ENCODE data around the gene SYNJ2BP.

SYNJ2BP gene

DNA sequence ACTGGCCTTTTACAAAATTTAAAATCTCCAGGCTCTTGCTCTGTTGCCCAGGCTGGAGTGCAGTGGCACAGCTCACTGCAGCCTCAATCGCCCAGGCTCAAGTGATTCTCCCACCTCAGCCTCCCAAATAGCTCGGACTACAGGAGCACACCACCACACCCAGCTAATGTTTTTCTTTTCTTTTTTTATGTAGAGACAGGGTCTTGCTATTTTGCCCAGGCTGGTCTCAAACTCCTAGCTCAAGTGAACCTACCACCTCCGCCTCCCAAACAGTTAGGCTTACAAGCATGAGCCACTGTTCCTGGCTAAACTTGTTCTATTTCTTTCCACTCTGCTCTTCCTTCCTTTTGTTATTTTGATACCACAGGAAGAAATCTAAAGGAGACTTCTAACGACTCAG is 15.2 kb downstream of the SYNJ2BP start:
- no peak for DNase-seq (ENCODE audit: low read depth)
- TF ChIP-seq, protein P1, sequence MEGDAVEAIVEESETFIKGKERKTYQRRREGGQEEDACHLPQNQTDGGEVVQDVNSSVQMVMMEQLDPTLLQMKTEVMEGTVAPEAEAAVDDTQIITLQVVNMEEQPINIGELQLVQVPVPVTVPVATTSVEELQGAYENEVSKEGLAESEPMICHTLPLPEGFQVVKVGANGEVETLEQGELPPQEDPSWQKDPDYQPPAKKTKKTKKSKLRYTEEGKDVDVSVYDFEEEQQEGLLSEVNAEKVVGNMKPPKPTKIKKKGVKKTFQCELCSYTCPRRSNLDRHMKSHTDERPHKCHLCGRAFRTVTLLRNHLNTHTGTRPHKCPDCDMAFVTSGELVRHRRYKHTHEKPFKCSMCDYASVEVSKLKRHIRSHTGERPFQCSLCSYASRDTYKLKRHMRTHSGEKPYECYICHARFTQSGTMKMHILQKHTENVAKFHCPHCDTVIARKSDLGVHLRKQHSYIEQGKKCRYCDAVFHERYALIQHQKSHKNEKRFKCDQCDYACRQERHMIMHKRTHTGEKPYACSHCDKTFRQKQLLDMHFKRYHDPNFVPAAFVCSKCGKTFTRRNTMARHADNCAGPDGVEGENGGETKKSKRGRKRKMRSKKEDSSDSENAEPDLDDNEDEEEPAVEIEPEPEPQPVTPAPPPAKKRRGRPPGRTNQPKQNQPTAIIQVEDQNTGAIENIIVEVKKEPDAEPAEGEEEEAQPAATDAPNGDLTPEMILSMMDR (conservative IDR thresholded peaks at IDR 0.05; ENCODE audit: low read depth, low read length), result no peak
- H3K4me3 ChIP-seq (ENCODE audit: low read depth, low read length), result no peak overlapping the region

DNA sequence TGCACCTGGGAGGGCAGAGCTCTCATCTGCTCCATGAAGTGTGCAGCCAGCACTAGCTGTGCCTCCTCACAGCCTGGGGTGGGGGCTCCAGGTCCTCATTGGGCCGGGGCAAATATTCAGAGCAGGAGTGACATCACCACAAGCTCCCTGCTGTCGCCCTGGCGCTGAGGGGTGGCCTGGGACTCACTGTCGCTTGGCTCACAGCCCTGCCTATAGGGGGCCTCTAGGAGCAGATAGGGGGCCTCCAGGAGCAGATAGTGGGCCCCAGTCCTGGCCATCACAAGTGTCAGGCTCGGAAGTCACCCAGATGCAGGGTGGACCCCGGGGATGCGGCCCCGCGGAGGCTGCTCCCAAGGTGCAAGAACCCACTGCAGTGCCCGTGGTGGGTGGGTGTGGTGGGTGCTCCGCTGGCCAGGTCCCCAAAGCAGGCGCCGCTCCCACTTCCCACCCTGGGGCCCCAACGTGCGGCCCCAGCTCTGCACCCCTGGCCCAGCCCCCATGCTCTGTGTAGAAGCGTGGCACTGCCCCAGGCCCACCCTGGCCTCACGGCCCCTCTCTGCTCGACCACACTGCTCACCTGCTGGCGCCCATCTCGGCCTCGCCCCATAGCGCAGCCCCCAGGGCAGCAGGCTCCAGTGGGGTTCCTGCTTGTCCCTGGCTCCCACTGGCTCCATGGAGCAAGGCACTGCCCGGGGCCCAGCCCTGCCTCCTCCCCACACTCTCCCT is 18.0 kb downstream of the SYNJ2BP start:
- TF ChIP-seq, protein P1 (conservative IDR thresholded peaks at IDR 0.05; ENCODE audit: low read depth, low read length), result no peak
- no peak for DNase-seq (ENCODE audit: low read depth)
- H3K4me3 ChIP-seq (ENCODE audit: low read depth, low read length), result no peak overlapping the region

DNA sequence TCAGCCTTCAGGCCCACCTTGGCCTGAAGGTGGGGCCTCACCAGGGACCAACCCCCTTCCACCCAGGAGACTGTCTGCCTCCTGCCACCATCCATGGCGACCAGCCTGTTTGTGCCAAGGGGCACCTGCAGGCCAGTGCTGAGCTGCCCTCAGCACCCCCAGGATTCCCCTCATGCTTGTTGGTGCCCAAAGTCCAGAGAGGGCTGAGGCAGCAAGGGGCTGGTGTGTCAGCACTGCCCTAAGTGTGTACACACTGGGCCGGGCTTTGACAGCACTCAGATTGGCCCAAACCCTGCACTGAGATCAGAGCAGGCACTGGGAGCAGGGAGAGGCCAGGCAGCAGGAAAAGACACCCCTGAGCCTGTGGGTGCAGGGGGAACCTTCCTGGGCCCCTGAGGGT is 18.6 kb downstream of the SYNJ2BP start:
- H3K4me3 ChIP-seq (ENCODE audit: low read depth, low read length), result no peak overlapping the region
- no peak for DNase-seq (ENCODE audit: low read depth)
- TF ChIP-seq, protein P1 (conservative IDR thresholded peaks at IDR 0.05; ENCODE audit: low read depth, low read length), result no peak

DNA sequence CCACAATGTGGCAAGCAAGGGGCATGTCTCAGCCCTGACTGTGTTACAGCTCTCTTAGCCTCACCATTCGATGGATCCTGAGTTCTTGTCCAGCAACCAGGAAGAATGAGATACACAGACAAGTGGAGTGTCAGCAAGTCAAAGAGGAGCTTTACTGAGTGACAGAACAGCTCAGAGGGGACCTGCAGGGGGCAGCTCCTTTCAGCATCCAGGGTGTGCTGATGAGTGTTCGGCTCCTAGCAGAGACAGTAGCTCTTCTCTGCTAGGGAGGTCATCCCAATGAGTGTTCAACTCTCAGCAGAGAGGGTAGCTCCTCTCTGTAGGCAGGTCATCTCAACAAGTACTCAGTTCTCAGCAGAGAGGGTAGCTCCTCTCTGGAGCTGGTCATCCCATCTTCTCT is 19.1 kb downstream of the SYNJ2BP start:
- H3K4me3 ChIP-seq (ENCODE audit: low read depth, low read length), result no peak overlapping the region
- TF ChIP-seq, protein P1 (conservative IDR thresholded peaks at IDR 0.05; ENCODE audit: low read depth, low read length), result no peak
- DNase-seq (ENCODE audit: low read depth), result no peak

DNA sequence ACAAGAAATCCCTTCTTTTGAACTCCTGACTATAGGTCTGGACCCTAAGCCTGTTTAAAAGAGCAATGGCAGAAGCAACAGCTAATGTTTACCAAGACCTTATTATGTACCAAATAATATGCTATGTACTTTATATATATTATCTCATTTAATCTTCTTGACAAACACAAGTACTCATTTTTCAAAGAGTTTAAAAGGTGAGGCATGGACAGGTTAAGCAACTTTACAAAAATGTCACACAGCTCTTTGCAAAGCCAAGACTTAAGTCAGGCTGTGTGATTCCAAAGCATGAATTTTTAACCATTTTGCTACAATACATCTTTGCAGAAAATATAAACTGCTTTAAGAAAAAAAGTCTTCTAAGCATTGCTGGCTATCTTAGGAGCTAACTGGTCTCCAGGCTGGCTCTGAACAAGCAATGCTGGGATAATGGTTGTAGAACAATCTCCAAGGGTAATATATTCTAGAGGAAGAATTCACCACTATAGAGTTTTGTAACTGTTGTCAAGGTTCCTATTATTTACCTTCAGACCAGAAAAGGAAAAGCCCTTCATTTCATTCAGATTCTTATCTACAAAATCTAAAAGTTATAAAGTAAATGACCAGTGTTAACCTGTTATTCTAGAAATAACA is 22.1 kb downstream of the SYNJ2BP start:
- DNase-seq (ENCODE audit: low read depth), result no peak
- H3K4me3 ChIP-seq (ENCODE audit: low read depth, low read length), result no peak overlapping the region
- TF ChIP-seq, protein P1 (conservative IDR thresholded peaks at IDR 0.05; ENCODE audit: low read depth, low read length), result no peak

DNA sequence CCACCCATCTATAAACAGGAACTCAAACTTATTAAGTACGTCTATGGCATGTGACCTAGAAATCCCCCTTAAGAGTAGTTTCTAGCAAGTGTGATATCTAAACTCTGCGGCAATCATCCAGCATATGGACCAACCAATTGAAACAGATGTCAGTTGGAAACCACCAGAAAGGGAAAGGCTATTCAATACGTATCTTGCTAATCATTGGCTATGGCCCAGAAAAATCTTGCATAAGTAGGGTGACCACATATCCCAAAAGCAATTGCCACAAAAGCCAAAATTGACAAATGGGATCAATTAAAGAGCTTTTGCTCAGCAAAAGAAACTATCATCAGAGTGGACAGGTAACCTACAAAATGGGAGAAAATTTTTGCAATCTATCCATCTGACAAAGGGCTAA is 24.2 kb downstream of the SYNJ2BP start:
- no peak for DNase-seq (ENCODE audit: low read depth)
- H3K4me3 ChIP-seq (ENCODE audit: low read depth, low read length), result no peak overlapping the region
- TF ChIP-seq, protein P1 (conservative IDR thresholded peaks at IDR 0.05; ENCODE audit: low read depth, low read length), result no peak
